A549 (cell line): ENCODE measurements around the gene NCAPH2.

Experiments
- BCL3 ChIP-seq: fragments of >200 bp; sonication (Bioruptor Twin); formaldehyde crosslinking; IDR thresholded peaks from 3 replicates; pipeline ENCODE4 v1.6.1; 2016
- CBX8 ChIP-seq: fragments of 200-600 bp; sonication (generic); IDR thresholded peaks from 2 replicates; pipeline ENCODE4 v1.6.1; 2016
- CEBPB ChIP-seq, 2 experiments: fragments of >200 bp in 1 of 2; sonication (Bioruptor Twin) in 1 of 2; formaldehyde crosslinking in 1 of 2; IDR thresholded peaks; 2 replicates each; pipeline ENCODE4 v1.6.1; 2012 to 2016
- CTCF ChIP-seq: fragments of >200 bp; sonication (Bioruptor Twin); formaldehyde crosslinking; IDR thresholded peaks from 3 replicates; pipeline ENCODE4 v1.5.1; 2016
- EP300 ChIP-seq, 2 experiments: fragments of >200 bp; sonication (Bioruptor Twin); formaldehyde crosslinking; IDR thresholded peaks; 2 replicates in 1 of 2; 3 replicates in 1 of 2; pipeline ENCODE4 v1.6.1; 2016 to 2017
- ESRRA ChIP-seq: fragments of 150-350 bp; IDR thresholded peaks from 2 replicates; pipeline ENCODE4 v1.6.1; 2014; ENCODE audit warnings: mild to moderate bottlenecking, low read length, borderline replicate concordance
- HMGXB4 ChIP-seq: fragments of 250-450 bp; sonication (Bioruptor Pico); IDR thresholded peaks from 2 replicates; pipeline ENCODE4 v1.5.0; 2021; ENCODE audit warnings: mild to moderate bottlenecking, moderate library complexity, borderline replicate concordance
- KDM5A ChIP-seq: fragments of 200-600 bp; sonication (generic); IDR thresholded peaks from 2 replicates; pipeline ENCODE4 v1.6.1; 2016; ENCODE audit warnings: antibody characterized with exemption, mild to moderate bottlenecking
- MAFK ChIP-seq: fragments of 450-650 bp; IDR thresholded peaks from 2 replicates; pipeline ENCODE4 v1.6.1; 2014; ENCODE audit not compliant: partially characterized antibody
- MAX ChIP-seq: IDR thresholded peaks from 2 replicates; pipeline ENCODE4 v1.6.1; 2012
- PBX3 ChIP-seq: IDR thresholded peaks from 2 replicates; pipeline ENCODE4 v1.6.1; 2012
- POLR2A ChIP-seq: IDR thresholded peaks from 2 replicates; pipeline ENCODE4 v1.6.1; 2012; ENCODE audit warnings: mild to moderate bottlenecking, low read length
- RFX5 ChIP-seq: fragments of 450-650 bp; IDR thresholded peaks from 2 replicates; pipeline ENCODE4 v1.7.1; 2014; ENCODE audit warnings: antibody characterized with exemption, mild to moderate bottlenecking, moderate library complexity
- SREBF2 ChIP-seq: fragments of 450-650 bp; IDR thresholded peaks from 2 replicates; pipeline ENCODE4 v1.6.1; 2014; ENCODE audit warnings: mild to moderate bottlenecking, moderate library complexity

GRCh38 chr22:50529897-50530579 is 22.0 kb downstream of the NCAPH2 start, which contains the start of gene TYMP:
- TF ChIP-seq CTCF (no peak), POLR2A (peak; percentile 42), BCL3 (peak; percentile 72; the same call in 2 of the 3 replicates), HMGXB4 (CRISPR knock-in tag) (no peak), MAFK (no peak), SREBF2 (no peak), EP300 (IDR thresholded peaks at IDR 0.05) (no peak), MAX (peak; percentile 92), ESRRA (no peak), CBX8 (no peak), KDM5A (no peak), RFX5 (no peak), CEBPB (IDR thresholded peaks at IDR 0.05) (peak in 1 of 2 experiments; percentile 20; a peak in 1 of 4 replicates), PBX3 (no peak; the same call in none of the 2 replicates)
